NCI-H1417 treated with DMSO at 0.1 percent for 48 hours (cell line): ENCODE measurements around the gene PARVG.
"Not testable (repeated sequence)": the region's sequence is repeated elsewhere in the genome, so short reads cannot be mapped to it uniquely, and the experiment has no call there.

ENCODE experiments used
- DNase-seq: peaks from one replicate; lab custom pipeline; 2025; lab: John Stamatoyannopoulos, UW

The PARVG gene

GRCh38 chr22:44211946-44212930 is 31.5 kb downstream of the PARVG start:
- no peak for DNase-seq

- no peak for DNase-seq
Measured at GRCh38 chr22:44212936-44213335, 32.2 kb downstream of the PARVG start.

DNA sequence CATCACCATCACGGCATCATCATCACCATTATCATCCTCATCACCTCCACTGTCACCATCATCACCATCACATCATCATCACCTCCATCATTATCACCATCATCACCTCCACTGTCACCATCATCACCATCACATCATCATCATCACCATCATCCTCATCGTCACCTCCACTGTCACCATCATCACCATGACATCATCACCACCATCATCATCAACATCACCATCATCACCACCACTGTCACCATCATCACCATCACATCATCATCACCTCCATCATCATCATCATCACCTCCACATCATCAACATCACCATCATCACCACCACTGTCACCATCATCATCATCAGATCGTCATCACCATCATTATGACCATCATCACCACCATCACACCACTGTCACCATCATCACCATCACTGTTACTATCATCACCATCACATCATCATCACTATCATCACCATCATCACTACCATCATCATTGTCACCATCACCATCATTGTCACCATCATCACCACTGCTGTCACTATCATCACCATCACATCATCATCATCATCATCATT is 32.8 kb downstream of the PARVG start:
- DNase-seq: no peak

GRCh38 chr22:44214187-44214586 is 33.5 kb downstream of the PARVG start:
- DNase-seq: no peak

DNA sequence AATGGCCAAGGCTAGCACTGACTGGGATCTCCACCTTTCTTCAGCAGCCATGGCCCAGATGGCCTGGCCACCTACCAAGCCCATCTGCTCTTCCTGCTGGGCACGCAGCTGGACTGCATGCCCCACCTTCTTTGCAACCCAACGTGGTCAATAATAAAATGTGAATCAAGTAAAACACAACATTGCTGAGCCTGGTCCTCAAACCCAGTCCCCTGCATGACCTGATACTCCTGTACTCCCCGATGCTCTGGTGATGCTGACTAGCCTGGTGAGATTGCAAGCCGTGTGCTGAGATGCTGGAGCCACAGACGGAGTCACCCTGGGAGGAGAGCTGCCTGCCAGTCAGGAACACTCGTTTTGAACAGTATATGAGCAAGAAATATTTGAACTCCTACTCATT is 34.0 kb downstream of the PARVG start:
- no peak for DNase-seq

- no peak for DNase-seq
Measured at GRCh38 chr22:44215287-44215686, 34.6 kb downstream of the PARVG start.

GRCh38 chr22:44217346-44217745 is 36.6 kb downstream of the PARVG start:
- no peak for DNase-seq

DNA sequence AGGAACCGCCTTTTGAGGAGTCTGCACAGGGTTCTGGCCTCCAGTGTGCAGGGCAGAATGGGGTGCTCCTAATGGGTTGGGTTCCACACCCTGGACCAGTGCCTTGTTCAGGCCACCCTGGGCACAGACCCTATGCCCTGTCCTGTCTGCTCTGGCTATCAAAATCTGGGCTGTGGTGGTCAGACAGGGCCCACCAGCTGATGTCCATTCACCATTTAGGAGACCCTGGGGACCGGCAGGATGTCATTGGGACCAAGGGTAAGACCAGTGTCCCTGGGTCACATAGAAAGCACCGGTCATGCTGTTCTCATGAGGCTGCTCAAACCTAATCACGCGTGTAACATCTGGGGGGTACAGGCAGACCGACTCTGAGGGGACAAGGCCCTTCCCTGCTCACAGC is 37.3 kb downstream of the PARVG start:
- DNase-seq: no peak

DNA sequence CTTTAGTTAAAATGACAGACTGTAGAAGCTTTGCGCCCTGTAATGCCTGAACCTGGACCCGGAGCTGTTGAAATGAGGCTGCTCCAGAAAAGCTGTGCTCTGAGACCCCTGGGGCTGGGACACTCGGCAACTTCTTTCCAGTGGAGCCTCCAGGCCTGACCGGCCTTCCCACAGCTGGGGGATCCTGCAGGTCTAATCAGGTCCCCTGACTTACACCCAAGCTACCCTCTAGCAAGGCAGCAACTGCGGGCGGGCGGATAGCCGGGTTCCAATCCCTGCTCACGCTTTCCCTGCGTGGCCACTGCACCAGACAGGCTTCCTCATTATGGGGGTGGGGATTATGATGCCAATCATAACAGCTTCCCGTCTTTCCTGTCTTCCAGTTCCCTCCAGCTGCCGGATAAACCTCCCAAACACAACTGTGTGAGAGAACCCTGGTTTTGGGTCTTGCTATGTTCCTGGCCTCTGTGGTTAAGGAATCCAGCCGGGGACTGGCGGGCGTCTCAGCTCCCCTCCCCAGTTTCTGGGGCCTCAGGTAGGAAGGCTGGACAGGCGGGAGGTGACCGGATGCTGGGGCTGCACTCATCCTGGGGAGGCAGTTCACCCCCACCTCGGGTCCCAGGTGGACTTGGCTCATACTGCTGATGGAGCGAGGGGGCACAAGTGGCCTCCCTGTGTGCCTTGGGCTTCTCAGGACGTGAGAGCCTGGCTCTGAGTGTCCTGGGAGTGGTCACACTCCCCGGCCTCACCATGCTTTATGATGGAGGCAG is 38.6 kb downstream of the PARVG start:
- no peak for DNase-seq

DNA sequence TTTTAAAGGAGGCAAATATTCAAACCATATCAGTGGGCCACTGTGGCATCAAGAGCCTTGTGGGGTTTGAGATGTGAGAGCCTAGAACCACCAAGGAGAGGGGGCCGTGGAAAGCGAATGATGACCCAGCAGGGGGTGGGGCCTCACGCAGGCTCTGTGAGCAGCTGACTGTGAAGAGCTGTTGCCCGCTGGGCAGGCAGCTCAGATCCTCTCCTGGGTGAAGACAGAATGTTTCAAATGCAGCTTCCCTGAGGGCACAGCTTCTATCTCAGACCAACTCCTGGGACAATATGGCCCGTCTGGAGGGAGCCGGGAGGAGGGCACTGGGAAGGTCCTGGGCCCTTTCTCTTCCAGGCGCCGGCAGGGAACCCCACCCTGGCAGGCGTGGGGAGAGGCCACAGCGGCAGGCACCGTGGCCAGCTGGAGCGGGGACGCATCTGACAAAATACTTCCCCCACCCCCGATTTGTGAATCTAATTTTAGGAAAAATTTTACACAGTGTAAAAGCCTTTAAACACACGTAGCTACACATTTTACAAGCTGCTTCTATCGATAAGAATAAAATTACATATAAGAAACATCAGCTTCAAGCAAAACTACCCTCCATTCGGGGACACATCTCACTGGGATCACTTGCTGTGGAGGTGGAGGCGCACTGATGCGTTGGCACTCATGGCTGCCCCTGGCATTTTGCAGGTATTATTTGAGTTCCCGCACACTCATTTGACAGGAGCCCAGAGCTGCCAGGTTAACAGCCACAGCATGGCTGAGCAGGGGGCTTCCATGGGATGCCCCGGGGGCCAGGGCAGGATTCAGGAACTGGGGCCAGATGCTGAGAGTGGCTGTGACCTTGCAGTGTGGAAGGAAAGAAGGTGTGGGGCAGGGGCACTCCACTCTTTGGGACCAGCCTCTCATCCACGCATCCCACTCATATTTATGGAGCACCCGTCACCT is 40.3 kb downstream of the PARVG start:
- no peak for DNase-seq

DNA sequence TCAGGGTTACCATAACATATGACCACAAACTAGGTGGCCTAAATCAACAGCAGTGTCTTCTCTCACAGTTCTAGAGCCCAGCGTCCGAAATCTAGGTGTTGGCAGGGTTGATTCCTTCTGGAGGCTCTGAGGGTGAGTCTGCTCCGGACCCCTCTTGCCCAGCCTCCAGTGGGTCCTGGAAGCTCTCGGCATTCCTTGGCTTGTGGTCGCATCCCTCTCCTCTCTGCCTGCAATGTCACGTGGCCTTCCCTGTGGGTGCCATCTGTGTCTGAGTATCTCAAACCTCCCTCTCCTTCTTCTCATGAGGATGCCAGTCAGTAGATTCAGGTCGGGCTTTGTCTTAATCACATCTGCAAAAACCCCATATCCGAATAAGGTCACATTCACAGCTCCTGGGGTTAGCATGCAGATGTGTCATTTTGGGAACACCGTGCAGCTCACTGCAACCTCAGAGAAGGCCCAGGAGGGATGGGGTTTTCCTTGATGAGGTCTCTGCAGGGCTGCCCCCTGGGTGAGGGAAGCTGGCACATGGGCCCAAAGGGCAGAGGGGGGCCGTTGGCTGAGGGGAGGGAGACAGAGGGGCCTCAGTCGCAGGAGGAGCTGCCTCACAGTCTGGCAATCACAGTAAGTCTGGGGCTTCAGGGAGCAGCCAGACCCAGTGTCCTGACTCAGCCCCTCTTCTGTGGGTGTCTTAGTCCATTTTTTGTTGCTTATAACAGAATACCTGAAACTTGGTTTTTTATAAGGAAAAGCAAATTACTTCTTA is 41.2 kb downstream of the PARVG start:
- no peak for DNase-seq

DNA sequence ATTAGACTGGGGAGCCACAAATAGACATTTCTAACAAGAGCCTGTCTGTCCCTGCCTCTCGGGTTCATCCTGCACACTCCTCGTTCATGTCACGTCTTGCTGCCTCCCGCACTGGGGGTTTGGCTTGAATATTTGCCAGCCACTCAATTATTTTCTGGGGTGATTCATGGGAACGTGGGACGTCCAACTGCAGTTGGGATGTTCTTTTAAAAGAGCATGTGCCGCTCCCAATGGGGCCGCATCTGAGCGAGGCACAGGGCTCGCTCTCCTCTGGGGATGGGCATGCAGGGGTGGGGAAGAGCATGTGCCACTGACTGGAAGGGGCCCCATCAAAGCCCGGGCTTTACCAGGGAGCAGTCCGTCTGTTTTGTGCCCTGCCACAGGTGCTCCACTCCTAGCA is 43.4 kb downstream of the PARVG start:
- DNase-seq: no peak

GRCh38 chr22:44225091-44225689 is 44.5 kb downstream of the PARVG start:
- DNase-seq: no peak

DNA sequence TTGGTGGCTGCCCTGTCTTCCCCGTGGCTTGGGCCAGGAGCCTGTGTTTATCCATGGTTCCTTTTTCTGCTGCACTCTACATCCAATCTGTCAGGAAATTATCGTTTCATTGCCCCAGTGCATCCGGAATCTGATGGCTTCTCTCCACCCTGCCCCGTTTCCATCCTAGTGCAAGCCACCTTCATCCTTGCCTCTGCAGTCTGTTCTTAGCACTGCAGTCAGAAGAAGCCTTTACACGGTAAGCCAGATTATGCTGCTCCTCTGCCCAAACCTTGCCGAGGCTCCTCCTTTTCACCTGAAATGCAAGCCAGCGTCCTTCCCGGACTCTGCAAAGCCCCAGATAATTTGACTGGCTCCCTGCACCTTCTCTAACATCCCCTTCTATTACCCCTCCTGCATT is 45.1 kb downstream of the PARVG start:
- DNase-seq: no peak

DNA sequence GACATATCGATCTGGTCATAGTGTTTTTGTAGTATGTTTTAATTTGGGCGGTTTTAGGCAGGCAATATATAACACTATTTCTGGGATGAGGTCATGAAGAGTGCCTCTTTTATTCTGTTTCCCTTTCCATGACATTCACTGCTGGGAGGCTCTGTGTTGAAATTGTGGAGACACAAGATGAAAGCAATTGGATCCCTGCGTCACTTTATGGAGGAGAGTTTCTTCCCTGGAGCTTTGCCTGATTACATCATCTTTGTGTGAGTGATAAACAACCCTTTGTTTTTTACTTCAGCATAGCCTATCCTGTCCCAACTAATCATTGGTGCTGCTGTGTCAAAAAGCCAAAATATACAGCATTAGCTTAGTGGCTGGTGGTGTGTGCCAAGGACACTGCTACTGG is 48.6 kb downstream of the PARVG start:
- no peak for DNase-seq

- DNase-seq: no peak
Measured at GRCh38 chr22:44229809-44230208, 49.1 kb downstream of the PARVG start.

DNA sequence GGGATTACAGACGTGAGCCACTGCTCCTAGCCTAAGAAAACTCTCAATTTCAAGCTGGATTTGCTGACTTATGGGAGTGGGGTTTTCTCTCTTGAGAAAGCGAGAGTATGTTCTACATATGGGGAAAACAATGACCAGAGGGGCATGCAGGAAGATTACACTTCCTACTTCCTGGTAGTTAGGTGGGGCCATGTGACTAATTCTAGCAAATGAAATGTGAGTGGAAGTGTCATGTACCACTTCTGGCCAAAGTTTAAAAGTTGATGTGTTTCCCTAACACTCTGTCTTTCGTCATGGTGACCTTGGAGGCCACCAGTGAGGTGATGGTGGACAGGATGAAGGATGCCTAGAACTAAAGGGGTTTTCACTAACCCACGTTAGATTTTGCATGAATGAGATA is 50.5 kb downstream of the PARVG start:
- DNase-seq: no peak

DNA sequence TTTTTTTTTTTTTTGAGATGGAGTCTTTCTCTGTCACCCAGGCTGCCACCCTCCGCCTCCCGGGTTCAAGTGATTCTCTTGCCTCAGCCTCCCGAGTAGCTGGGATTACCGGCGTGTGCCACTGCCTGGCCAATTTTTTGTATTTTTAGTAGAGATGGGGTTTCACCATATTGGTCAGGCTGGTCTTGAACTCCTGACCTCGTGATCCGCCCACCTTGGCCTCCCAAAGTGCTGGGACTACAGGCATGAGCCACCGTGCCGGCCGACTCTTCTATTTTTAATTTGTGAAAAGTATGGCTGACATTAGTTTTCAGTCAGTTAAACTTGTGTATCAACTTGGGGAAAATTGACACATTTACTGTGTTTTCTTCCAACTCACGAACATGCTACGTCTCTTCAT is 53.6 kb downstream of the PARVG start:
- not testable (repeated sequence) for DNase-seq

- no peak for DNase-seq
Measured at GRCh38 chr22:44237290-44237689, 56.6 kb downstream of the PARVG start.

DNA sequence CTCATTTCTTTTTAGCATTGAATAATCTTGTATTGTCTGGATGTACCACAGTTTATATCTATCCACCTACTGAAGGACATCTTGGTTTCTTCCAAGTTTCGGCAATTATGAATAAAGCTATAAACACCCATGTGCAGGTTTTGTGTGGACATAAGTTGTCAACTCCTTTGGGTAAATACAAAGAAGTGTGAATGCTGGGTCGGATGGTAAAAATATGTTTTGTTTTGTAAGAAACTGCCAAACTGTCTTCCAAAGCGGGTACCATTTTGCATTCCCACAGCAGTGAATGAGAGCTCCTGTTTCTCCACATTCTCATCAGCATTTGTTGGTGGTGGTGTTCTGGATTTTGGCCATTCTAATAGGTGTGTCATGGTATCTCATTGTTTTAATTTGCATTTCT is 60.4 kb downstream of the PARVG start:
- DNase-seq: not testable (repeated sequence)
